Astrocyte of the cerebellum (primary cell): Measurements from ENCODE around the gene GPC4.
A peak's percentile ranks its signal among the peaks of the same experiment; 100 is the strongest.

ENCODE experiments used
- DNase-seq: peaks from one replicate; pipeline ENCODE4 v3.0.0-alpha.2; 2011; ENCODE audit warnings: low read depth
- H3K4me3 ChIP-seq: 2 replicates; pipeline ENCODE4 v1.5.1; 2011; ENCODE audit warnings: mild to moderate bottlenecking, low read depth, low read length, moderate library complexity
- in situ Hi-C: cut with HindIII; loops from 2 replicates; pipeline ENCODE4 v1.10.0; 2017; ENCODE audit warnings: low sequenced_read_pairs
- TF ChIP-seq, protein P1 (sequence below): IDR thresholded peaks from 2 replicates; pipeline ENCODE4 v1.5.1; 2012; ENCODE audit warnings: low read length, low read depth, moderate library complexity, mild to moderate bottlenecking; ENCODE audit errors: missing control alignments

The GPC4 gene

GRCh38 chrX:133412665-133413064 is 2.6 kb downstream of the GPC4 start:
- peak overlapping the region; percentile 69 for H3K4me3 ChIP-seq
- TF ChIP-seq, protein P1, sequence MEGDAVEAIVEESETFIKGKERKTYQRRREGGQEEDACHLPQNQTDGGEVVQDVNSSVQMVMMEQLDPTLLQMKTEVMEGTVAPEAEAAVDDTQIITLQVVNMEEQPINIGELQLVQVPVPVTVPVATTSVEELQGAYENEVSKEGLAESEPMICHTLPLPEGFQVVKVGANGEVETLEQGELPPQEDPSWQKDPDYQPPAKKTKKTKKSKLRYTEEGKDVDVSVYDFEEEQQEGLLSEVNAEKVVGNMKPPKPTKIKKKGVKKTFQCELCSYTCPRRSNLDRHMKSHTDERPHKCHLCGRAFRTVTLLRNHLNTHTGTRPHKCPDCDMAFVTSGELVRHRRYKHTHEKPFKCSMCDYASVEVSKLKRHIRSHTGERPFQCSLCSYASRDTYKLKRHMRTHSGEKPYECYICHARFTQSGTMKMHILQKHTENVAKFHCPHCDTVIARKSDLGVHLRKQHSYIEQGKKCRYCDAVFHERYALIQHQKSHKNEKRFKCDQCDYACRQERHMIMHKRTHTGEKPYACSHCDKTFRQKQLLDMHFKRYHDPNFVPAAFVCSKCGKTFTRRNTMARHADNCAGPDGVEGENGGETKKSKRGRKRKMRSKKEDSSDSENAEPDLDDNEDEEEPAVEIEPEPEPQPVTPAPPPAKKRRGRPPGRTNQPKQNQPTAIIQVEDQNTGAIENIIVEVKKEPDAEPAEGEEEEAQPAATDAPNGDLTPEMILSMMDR = no peak
- no peak for DNase-seq
- in situ Hi-C loops = no loop called here

DNA sequence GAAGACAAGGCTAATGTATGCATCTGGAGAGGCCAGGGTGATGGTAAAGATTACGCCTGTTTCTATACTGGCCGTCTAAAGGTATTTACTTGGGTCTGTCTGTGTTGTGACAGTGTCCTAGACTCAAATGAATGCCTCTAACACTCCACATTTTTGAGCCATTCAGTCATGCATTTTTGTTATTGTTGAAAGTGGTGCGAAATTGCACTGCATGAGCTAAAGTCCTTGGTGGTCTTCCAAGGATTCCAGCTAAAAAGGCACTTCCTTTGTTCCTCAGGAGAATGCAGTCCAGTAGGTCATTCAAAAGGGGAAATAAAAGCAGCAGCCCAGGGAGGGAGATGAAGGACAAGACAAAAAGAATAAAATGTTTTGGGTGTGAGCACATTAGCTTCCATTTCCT is 3.0 kb downstream of the GPC4 start:
- TF ChIP-seq, protein P1 = no peak
- in situ Hi-C loops = no loop called here
- peak; percentile 73 for DNase-seq
- H3K4me3 ChIP-seq = peak overlapping the region; percentile 69

- H3K4me3 ChIP-seq = no peak overlapping the region
- no peak for DNase-seq
- in situ Hi-C loops = no loop called here
- TF ChIP-seq, protein P1 = no peak
These were observed 4.7 kb downstream of the GPC4 start for GRCh38 chrX:133410550-133410949.

- TF ChIP-seq, protein P1 = no peak
- DNase-seq = no peak
- H3K4me3 ChIP-seq = no peak overlapping the region
- in situ Hi-C loops = no loop called here
These were observed 9.6 kb downstream of the GPC4 start for GRCh38 chrX:133405498-133406185.

GRCh38 chrX:133403984-133404383 is 11.3 kb downstream of the GPC4 start:
- H3K4me3 ChIP-seq = no peak overlapping the region
- no peak for DNase-seq
- in situ Hi-C loops = no loop called here
- TF ChIP-seq, protein P1 = no peak

DNA sequence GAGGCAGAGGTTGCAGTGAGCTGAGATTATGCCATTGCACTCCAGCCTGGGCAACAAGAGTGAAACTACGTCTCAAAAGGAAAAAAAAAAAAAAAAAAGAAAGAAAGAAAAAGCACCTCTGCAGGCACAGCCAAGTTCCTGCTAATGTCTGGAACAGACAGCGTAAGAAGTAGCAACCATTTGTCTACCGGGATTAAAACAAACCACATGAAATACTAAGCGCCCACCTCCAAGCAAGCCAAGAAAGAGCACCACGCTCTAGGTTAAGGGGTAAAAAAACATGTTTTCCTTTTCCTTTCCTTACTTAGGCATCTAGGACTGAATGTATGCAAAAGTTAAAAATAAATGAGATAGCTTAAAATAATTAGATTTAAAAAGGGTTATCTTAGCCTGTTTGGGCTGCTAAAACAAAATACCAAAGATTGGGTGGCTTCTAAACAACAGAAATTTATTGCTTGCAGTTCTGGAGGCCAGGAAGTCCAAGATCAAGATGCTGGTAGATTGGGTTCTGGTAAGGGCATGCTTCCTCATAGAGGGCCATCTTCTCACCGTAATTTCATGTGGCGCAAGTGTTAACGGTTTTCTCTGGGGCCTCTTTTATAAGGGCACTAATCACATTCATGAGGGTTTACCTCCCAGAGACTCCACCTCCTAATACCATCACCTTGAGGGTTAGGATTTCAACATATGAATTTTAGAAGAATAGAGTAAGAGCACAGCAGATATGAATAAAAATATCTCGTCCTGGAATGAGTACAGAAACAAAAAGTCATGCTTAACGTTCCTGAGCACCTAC is 12.3 kb downstream of the GPC4 start:
- TF ChIP-seq, protein P1 = no peak
- peak; percentile 13 for DNase-seq
- in situ Hi-C loops = no loop called here
- H3K4me3 ChIP-seq = no peak overlapping the region
